Fibroblast of skin of left biceps (primary cell): Measurements from ENCODE around the gene HMGCR.
"Not testable (repeated sequence)": the region's sequence is repeated elsewhere in the genome, so short reads cannot be mapped to it uniquely, and the experiment has no call there.

Experiments used
- DNase-seq, 2 experiments: peaks; one replicate each; pipeline ENCODE4 v3.0.0-alpha.2; 2013; ENCODE audit warnings: low read depth in 2 of 2

Gene HMGCR

DNA sequence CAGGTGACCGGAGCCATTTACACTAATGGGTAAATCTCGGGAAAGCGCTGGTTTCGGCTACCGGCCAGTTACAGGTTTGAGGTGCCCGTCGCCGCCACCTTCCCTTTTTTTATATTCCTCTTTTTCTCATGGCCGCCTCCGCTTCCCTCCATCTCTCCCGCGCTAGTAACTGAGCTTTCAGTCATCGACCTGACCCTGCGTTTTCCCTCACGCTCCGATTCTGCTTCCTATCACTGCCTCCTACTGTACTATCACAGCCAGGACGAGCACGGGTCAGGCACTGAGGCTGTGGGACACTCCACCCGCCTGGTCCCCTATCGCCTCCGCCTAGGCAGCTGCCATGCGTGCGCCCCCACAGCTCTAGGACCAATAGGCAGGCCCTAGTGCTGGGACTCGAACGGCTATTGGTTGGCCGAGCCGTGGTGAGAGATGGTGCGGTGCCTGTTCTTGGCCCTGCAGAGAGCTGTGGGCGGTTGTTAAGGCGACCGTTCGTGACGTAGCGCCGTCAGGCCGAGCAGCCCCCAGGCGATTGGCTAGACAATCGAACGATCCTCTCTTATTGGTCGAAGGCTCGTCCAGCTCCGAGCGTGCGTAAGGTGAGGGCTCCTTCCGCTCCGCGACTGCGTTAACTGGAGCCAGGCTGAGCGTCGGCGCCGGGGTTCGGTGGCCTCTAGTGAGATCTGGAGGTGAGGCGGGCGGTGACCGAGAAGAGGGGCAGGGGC lies at the start of gene HMGCR:
Gene HMGCR, plus strand, starts transcription at position 606 of the 722 bp plus-strand sequence. CDS start 5,386 bp downstream, outside the sequence.
- DNase-seq = peak; percentile 98

DNA sequence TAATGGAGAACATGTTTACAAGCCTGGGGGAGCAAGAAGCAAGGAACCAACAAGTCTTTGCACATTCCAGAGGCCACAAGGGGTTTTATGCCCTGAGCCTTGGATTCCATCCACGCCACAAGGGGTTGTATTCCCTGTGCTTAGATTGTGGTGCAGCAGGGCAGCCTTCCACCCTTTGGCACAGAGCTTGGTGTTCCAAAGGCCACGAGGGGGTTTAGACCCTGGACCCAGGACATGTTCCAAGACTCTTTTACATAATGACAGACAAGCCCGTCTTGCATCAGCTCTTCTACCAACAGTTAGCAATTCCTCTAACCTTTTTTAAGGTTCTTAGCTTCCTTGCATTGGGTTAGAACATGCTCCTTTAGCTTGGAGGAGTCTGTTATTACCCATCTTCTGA lies 45.2 kb upstream of the HMGCR start:
- not testable (repeated sequence) for DNase-seq

- no peak for DNase-seq
These were observed 36.9 kb upstream of the HMGCR start for GRCh38 chr5:75300084-75300483.

GRCh38 chr5:75303419-75303818 lies 33.6 kb upstream of the HMGCR start:
- DNase-seq = no peak

DNA sequence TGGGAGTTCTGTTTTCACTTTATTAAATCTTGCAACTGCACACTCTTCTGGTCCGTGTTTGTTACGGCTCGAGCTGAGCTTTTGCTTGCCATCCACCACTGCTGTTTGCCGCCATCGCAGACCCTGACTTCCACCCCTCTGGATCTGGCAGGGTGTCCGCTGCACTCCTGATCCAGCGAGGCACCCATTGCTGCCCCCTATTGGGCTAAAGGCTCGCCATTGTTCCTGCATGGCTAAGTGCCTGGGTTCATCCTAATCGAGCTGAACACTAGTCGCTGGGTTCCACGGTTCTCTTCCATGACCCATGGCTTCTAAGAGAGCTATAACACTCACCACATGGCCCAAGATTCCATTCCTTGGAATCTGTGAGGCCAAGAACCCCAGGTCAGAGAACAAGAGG lies 32.5 kb upstream of the HMGCR start:
- not testable (repeated sequence) for DNase-seq

GRCh38 chr5:75306746-75307145 lies 30.3 kb upstream of the HMGCR start:
- DNase-seq = no peak

GRCh38 chr5:75310212-75310611 lies 26.8 kb upstream of the HMGCR start:
- no peak for DNase-seq

DNA sequence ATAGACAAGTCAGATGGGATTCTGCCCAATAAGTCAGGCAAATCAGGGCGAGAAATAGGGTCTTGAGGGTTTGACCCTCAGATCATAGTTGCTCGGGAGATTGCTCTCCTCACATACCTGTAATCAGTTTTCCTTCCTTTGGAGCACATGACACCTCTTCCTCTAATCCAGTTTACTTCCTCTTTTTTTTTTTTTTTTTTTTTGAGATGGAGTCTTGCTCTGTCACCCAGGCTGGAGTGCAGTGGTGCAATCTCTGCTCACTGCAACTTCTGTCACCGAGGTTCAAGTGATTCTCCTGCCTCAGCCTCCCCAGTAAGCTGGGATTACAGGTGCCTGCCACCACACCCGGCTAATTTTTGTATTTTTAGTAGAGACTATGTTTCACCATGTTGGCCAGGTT lies 17.9 kb upstream of the HMGCR start:
- DNase-seq = not testable (repeated sequence)

DNA sequence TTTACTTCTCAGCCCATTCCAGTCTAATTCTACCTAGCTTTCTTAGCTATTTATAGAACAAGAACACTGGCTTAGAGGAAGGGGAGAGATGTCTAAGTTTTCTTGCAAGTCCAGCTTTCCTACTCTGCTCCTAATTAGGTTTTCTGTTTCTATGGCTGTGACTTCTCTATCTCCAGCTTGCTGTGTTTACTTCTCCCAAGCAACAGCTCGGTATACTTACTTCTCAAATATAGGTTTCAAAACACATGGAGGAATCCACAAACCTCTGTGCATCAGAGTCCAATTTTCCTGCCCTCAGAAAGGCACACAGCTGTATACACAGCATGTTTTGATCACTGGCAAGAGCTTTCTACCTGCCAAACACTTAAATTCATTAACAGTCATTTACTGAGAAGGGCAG lies 17.4 kb upstream of the HMGCR start:
- no peak for DNase-seq

- DNase-seq = no peak
These were observed 16.6 kb upstream of the HMGCR start for GRCh38 chr5:75320371-75320770.

DNA sequence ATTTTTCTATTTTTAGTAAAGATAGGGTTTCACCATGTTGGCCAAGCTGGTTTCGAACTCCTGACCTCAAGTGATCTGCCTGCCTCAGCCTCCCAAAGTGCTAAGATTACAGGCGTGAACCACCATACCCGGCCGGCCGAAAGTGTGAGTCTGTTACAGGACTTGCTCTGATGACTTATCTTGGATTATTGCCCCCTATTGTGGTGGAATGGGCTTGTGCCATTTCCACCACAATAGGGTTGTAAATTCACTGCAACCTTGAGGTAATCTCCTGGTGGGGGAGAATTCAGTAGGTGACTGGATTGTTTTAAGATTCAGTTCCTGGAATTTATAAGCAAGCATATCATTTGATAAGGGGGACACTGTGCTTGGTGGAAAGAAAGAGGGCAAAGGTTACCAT lies 15.0 kb upstream of the HMGCR start:
- DNase-seq = no peak

DNA sequence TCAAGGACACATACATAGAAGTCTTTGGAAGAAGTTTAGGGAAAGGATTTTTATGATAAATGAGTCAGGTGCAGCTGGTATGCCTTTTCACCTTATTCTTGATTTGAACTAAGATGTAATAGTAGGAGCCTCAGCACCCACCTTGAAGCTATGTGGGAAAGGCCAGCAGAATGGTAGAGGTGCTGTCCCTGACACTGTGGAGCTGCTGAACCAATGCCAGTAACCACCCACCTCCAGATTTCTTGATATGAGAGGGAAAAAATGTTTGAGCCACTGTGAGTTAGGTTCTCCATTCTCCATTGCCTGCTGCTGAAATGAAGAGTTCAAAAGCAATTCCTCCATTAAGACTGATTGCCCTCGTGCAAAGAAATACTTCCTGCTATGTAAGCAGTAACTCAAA lies 12.2 kb upstream of the HMGCR start:
- no peak for DNase-seq

DNA sequence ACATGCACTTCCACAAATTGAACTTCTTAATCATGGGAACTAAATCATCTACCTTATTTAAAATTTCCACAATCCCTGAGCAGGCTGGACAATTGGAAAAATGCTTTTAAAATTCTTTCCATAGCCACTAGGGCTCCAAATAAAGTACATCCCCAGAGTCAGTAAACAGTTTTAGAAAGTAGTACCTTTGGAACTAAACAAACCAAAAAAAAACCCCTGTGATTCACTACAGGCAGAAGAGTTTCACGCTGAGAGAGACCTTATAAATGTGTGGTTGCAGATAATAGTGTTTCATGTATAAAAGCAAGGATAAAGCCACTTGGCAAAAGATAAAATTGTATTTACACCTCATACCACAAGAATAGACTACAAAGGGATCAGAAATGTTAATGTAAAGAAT lies 11.8 kb upstream of the HMGCR start:
- no peak for DNase-seq

GRCh38 chr5:75330404-75330803 lies 6.6 kb upstream of the HMGCR start:
- no peak for DNase-seq

DNA sequence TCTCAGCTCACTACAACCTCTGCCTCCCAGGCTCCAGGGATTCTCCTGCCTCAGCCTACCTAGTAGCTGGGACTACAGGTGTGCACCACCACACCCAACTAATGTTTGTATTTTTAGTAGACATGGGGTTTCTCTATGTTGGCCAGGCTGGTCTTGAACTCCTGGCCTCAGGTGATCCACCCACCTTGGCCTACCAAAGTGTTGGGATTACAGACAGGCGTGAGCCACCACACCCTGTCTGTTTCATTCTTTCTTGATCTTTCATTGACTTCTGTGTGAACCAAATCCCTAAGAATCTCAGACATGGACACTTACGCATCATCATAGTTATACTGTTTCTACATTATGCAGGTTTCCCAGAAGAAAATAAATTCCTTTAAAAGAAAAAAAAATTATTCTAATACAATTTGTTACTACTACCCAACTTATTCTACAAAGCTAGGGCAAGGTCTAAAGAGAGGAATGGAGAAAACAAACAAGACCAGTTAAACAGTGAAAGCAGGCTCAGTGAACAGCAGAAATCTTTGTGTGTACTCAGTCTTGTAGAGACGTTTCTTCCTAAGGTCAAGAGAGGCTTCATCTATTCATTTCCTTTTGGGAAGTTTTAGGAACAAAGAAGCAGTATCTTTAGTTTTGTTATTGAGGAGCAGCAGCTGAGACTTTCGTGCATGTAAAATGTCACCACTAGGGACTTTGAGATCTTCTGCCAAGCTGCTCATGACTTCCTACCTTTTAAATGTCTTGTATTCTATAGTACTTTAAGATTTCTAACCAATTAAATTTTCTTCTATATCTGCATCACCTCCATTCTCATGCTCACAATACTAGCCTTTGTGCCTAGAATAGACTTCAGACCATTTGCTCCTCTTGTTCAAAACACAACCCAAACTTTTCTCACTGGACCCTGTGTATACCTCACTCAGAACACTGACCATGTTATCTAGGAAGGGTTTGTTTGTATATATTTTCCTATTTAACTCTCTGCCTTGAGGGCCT lies 5.6 kb upstream of the HMGCR start:
- no peak for DNase-seq

- DNase-seq = not testable (repeated sequence)
These were observed 3.3 kb upstream of the HMGCR start for GRCh38 chr5:75333759-75334158.

DNA sequence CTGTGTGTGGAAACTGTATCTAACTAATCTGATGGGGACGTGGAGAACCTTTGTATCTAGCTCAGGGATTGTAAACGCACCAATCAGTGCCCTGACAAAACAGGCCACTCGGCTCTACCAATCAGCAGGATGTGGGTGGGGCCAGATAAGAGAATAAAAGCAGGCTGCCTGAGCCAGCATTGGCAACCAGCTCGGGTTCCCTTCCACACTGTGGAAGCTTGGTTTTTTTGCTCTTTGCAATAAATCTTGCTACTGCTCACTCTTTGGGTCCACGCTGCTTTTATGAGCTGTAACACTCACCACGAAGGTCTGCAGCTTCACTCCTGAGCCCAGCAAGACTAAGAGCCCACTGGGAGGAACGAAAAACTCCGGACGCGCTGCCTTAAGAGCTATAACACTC lies 2.6 kb upstream of the HMGCR start:
- DNase-seq = not testable (repeated sequence)

- DNase-seq = no peak
These were observed 1.5 kb upstream of the HMGCR start for GRCh38 chr5:75335486-75335885.

DNA sequence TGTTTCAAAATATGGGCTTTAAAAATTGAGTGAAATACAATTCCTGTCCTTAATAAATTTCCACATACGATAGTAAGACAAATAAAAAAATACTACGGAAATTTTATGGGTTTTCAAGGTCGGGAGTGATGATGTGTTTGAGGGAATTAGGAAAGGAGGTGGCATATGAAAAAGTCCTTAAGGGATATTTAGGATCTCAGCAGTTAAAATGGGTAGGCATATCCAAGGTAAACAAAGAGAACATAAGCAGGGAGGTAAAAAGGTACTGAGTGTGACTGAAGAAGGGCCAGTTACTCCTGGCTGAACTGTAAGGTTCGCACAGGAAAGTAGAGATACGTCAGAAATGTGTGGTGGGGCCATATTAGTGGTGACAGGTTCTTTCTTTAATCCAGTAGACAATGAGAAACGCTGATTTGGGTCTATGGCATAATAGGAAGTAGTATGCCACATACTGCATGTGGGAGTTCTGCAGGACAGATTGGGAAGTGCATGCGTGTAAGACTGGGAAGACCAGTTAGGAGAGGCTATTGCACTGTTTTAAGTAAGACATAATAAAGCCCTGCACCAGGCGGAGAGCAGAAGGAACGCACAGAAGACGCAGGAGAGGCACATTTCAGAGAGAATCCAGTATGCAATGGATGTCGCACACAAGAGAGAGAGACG lies 937 bp upstream of the HMGCR start:
- DNase-seq = peak; percentile 45 to 54

GRCh38 chr5:75337366-75338021 lies 474 bp downstream of the HMGCR start:
- DNase-seq = no peak

- DNase-seq = no peak
These were observed 1.4 kb downstream of the HMGCR start for GRCh38 chr5:75338408-75338807.
